PC-3 (cell line): Measurements from ENCODE around the gene SEC23IP.

Source experiments
- CTCF ChIP-seq: fragments of 300-600 bp; sonication (generic); conservative IDR thresholded peaks from 2 replicates; pipeline ENCODE4 v1.5.1; 2017; ENCODE audit warnings: antibody characterized with exemption, low read depth, mild to moderate bottlenecking, low read length
- EZH2 ChIP-seq: fragments of 300-600 bp; sonication (generic); IDR thresholded peaks from one replicate; pipeline ENCODE4 v1.6.1; 2017; ENCODE audit warnings: antibody characterized with exemption, mild to moderate bottlenecking, low read length; ENCODE audit not compliant: unreplicated experiment
- EZH2phosphoT487 ChIP-seq: fragments of 300-600 bp; sonication (generic); IDR thresholded peaks from 2 replicates; pipeline ENCODE4 v1.6.1; 2018; ENCODE audit warnings: mild to moderate bottlenecking, antibody characterized with exemption, low read length, borderline replicate concordance

GRCh38 chr10:119872860-119873681 lies 19.5 kb upstream of the SEC23IP start:
- TF ChIP-seq CTCF: no peak
- no peak for TF ChIP-seq EZH2
- no peak for TF ChIP-seq EZH2phosphoT487
